A673 (cell line): ENCODE results near the gene ZNF107. TPM values are rescaled to one million over a fixed set of nuclear protein-coding genes. Genes with fewer than 3 reads are reported as not detected.

Experiments
- BruUV-seq: library from RNA; stranded (reverse); fragments of 400-500 nt; replicated peaks from 2 replicates; lab custom pipeline; 2021; lab: Mats Ljungman, UMichigan
- CTCF ChIA-PET: fragments of 300-600 bp; sonication (Branson Sonifier 250); formaldehyde crosslinking; loops from one replicate; lab custom pipeline; 2022; ENCODE audit warnings: antibody characterized with exemption; lab: Charles Lee
- POLR2A ChIA-PET: fragments of 300-600 bp; sonication (Branson Sonifier 250); formaldehyde crosslinking; loops from one replicate; lab custom pipeline; 2022; ENCODE audit warnings: antibody characterized with exemption; ENCODE audit not compliant: low non-redundant PET; lab: Charles Lee
- DNase-seq: peaks from one replicate; pipeline ENCODE4 v3.0.0-alpha.2; 2015; ENCODE audit warnings: low spot score
- H3K27ac ChIP-seq: fragments of 200-600 bp; sonication (generic); 2 replicates; pipeline ENCODE4 v1.5.1; 2016; ENCODE audit warnings: mixed run types, low read depth, mild to moderate bottlenecking, mixed read lengths, antibody characterized with exemption, low read length; ENCODE audit not compliant: poor library complexity, severe bottlenecking
- H3K27me3 ChIP-seq: fragments of 200-600 bp; sonication (generic); replicated peaks from 2 replicates; pipeline ENCODE4 v1.6.1; 2017; ENCODE audit warnings: mixed run types, low read depth, mild to moderate bottlenecking, mixed read lengths, antibody characterized with exemption, low read length; ENCODE audit not compliant: insufficient read depth, poor library complexity
- H3K36me3 ChIP-seq: fragments of 200-600 bp; sonication (generic); 2 replicates; pipeline ENCODE4 v1.6.1; 2016; ENCODE audit warnings: mixed run types, mild to moderate bottlenecking, mixed read lengths, antibody characterized with exemption, low read length; ENCODE audit not compliant: insufficient read depth, poor library complexity, severe bottlenecking
- H3K4me1 ChIP-seq: fragments of 200-600 bp; sonication (generic); 2 replicates; pipeline ENCODE4 v1.6.1; 2017; ENCODE audit warnings: mixed run types, mild to moderate bottlenecking, mixed read lengths, antibody characterized with exemption, low read length; ENCODE audit not compliant: insufficient read depth, poor library complexity, severe bottlenecking
- H3K4me3 ChIP-seq: fragments of 200-600 bp; sonication (generic); 2 replicates; pipeline ENCODE4 v1.5.1; 2016; ENCODE audit warnings: low read depth, mixed run types, mild to moderate bottlenecking, mixed read lengths, low read length; ENCODE audit not compliant: poor library complexity, severe bottlenecking
- H3K9me3 ChIP-seq: fragments of 200-600 bp; sonication (generic); 2 replicates; pipeline ENCODE4 v1.6.1; 2016; ENCODE audit warnings: mixed run types, low read depth, mild to moderate bottlenecking, mixed read lengths, antibody characterized with exemption, low read length; ENCODE audit not compliant: poor library complexity, severe bottlenecking
- CTCF ChIP-seq: fragments of 300-800, 200-600 bp; sonication (generic); conservative IDR thresholded peaks from 2 replicates; pipeline ENCODE4 v1.5.1; 2017; ENCODE audit warnings: low read depth, mild to moderate bottlenecking, antibody characterized with exemption, low read length, moderate library complexity, mixed read lengths
- EZH2 ChIP-seq: fragments of 200-600 bp; sonication (generic); IDR thresholded peaks from 2 replicates; pipeline ENCODE4 v1.6.1; 2017; ENCODE audit warnings: borderline replicate concordance, low read depth, mild to moderate bottlenecking, mixed read lengths, antibody characterized with exemption, low read length; ENCODE audit not compliant: poor library complexity, severe bottlenecking
- intact Hi-C: fragments of 100-400 bp; cut with micrococcal nuclease; formaldehyde crosslinking; loops from one replicate; pipeline ENCODE4 v1.10.0; 2022; ENCODE audit not compliant: unreplicated experiment
- total RNA-seq: library from RNA; stranded (reverse); gene quantifications from 2 replicates; pipeline ENCODE4 v1.2.3, GENCODE V29; 2021

The ZNF107 gene
- total RNA-seq, 1 experiment from 2014 or later, result 8.3 TPM

- Histone ChIP-seq H3K9me3 (peaks cover 35% of the 10 kb centered on the region), H3K27ac (no peak overlapping the region), H3K27me3 (no peaks in the 10 kb centered on the region), H3K4me3 (no peak overlapping the region), H3K4me1 (no peaks in the 10 kb centered on the region), H3K36me3 (no peaks in the 10 kb centered on the region)
- POLR2A ChIA-PET, result no interaction called here
- CTCF ChIA-PET, result no interaction called here
- TF ChIP-seq EZH2, result no peak
- TF ChIP-seq CTCF, result no peak
- no peak for DNase-seq
- intact Hi-C loops, result no loop called here
- BruUV-seq, result no TSS peak
Measured at GRCh38 chr7:64621656-64622055, 44.3 kb upstream of the ZNF107 start.

- intact Hi-C loops, result no loop called here
- no peaks in the 10 kb centered on the region for H3K27me3 ChIP-seq
- no TSS peak for BruUV-seq
Measured at GRCh38 chr7:64625114-64626082, 40.5 kb upstream of the ZNF107 start.

GRCh38 chr7:64626083-64626469 lies 39.9 kb upstream of the ZNF107 start:
- TF ChIP-seq EZH2 (no peak), CTCF (no peak)
- ChIA-PET POLR2A (no interaction called here), CTCF (no interaction called here)
- no peaks in the 10 kb centered on the region for H3K27me3 ChIP-seq
- H3K27ac ChIP-seq, result no peak overlapping the region
- intact Hi-C loops, result no loop called here
- H3K4me1 ChIP-seq, result no peaks in the 10 kb centered on the region
- no TSS peak for BruUV-seq
- no peak for DNase-seq
- no peaks in the 10 kb centered on the region for H3K36me3 ChIP-seq
- H3K9me3 ChIP-seq, result peaks cover 4% of the 10 kb centered on the region
- H3K4me3 ChIP-seq, result no peak overlapping the region

More at GRCh38 chr7:64625114-64626082, 40.5 kb upstream of the ZNF107 start:
- Histone ChIP-seq H3K4me1 (no peaks in the 10 kb centered on the region), H3K9me3 (peaks cover 7% of the 10 kb centered on the region), H3K36me3 (no peaks in the 10 kb centered on the region), H3K27ac (no peak overlapping the region), H3K4me3 (no peak overlapping the region)
- ChIA-PET POLR2A (no interaction called here), CTCF (no interaction called here)
- DNase-seq, result peak; percentile 5
- no peak for TF ChIP-seq EZH2
- TF ChIP-seq CTCF, result peak; percentile 70
